Measurements from ENCODE around the gene SNIP1.
"Not testable (repeated sequence)": the region's sequence is repeated elsewhere in the genome, so short reads cannot be mapped to it uniquely, and the experiment has no call there.

Gene SNIP1

GRCh38 chr1:37513795-37514349, 40.2 kb downstream of the SNIP1 start:
- DNase-seq (ENCODE audit: low spot score) = no peak

DNA sequence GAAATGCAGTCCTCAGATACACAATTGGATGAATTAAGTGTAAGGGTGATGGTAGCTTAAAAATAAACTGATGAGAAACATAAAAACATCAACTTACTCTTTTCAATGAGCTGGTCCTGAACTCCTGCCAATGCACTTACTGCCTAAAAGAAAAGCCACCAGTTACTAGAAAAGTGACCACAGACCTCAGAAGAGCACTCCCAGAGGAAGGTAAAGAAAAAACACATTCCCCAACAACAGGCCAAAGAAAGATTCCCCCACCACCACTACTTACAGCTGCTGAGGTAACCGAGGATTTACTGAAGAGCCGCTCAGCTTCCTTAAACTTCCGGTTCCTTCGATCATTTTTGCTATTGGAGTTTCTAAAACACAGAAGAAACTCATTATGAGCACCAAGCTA, 44.9 kb downstream of the SNIP1 start:
- DNase-seq (ENCODE audit: low spot score) = no peak

GRCh38 chr1:37506740-37507139, 47.4 kb downstream of the SNIP1 start:
- no peak for DNase-seq (ENCODE audit: low spot score)

DNA sequence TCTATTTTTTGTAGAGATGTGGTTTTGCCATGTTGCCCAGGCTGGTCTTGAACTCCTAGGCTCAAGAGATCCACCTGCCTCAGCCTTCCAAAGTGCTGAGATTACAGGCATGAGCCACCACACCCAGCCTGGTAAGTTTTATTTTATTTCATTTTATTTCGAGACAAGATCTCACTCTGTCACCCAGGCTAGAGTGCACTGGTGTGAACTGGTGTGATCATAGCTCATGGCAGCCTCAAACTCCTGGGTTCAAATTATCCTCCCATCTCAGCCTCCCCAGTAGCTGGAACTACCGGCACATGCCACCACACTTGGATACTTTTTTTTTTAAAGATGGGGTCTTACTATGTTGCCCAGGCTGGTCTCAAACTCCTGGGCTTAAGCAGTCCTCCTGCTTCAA, 51.3 kb downstream of the SNIP1 start:
- DNase-seq (ENCODE audit: low spot score) = not testable (repeated sequence)

DNA sequence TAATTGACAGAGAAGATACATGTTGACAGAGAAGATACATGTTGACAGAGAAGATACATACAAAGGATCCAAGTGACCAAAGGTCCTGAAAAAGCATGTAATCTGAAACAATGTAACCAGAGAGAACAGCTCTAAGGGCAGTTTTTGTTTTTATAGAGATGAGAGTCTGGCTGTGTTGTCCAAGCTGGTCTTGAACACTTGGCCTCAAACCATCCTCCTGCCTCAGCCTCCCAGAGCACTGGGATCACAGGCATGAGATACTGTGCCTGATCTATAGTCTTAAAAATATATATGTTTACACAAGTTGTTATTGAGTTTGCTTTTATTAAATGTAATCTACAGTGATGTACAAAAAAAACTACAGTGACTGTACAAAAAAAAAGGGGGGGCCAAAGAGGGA, 52.0 kb downstream of the SNIP1 start:
- no peak for DNase-seq (ENCODE audit: low spot score)

- DNase-seq (ENCODE audit: low spot score) = no peak
Measured at GRCh38 chr1:37501661-37502060, 52.4 kb downstream of the SNIP1 start.

- DNase-seq (ENCODE audit: low spot score) = peak; percentile 68
Measured at GRCh38 chr1:37498872-37499617, 55.0 kb downstream of the SNIP1 start.

- DNase-seq (ENCODE audit: low spot score) = no peak
Measured at GRCh38 chr1:37497832-37498231, 56.3 kb downstream of the SNIP1 start.

- no peak for DNase-seq (ENCODE audit: low spot score)
Measured at GRCh38 chr1:37495875-37496274, 58.2 kb downstream of the SNIP1 start.

DNA sequence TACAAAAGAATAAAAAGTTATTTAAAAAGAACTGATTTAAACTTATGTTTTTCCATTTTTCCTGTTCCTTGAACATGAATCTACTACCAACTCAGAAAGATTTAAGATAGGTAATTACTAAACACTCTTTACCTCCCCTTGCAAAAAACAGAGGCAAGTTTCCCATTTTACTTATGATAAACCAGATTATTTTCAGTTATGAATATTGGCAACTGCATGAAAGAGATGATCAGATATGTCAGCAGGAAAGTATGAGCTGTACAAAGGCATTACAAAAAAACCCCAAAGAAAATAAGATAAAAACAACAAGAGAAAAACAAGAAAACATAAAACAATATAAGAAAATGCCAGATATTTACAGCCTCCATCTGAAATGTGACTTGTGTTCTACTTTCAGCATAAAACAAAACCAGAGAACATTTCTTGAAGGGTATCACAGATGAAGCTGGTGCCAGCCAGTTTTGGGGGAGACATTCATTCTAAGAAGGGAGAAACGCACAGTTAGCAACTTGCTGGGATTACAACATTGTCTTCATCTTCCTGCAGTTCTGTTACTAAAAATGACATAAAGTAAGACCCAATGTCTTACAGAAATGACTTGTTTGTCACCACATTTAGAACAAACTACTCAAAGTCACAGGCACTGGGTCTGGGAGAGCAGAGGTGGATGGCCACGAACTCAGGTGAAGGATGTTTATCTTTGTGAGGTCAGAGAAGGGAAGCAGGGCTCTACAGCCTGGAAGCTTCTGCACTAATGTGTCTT, 60.6 kb downstream of the SNIP1 start:
- DNase-seq (ENCODE audit: low spot score) = no peak

DNA sequence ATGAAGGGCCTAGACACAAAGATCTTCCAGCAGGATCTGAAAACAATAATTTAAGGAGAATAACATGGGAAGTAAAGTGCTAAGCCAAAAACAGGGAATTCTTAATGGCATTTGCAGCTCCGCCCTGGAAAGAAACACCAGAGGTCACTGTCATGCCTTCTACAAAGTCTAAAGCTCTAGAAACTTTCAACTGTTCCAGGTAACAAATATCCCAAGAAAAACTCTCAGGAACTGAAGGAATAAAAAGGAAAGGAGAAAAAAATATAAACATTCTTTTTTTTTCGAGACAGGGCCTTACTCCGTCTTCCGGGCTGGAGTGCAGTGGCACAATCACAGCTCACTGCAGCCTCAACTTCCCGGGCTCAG, 66.5 kb downstream of the SNIP1 start:
- no peak for DNase-seq (ENCODE audit: low spot score)

DNA sequence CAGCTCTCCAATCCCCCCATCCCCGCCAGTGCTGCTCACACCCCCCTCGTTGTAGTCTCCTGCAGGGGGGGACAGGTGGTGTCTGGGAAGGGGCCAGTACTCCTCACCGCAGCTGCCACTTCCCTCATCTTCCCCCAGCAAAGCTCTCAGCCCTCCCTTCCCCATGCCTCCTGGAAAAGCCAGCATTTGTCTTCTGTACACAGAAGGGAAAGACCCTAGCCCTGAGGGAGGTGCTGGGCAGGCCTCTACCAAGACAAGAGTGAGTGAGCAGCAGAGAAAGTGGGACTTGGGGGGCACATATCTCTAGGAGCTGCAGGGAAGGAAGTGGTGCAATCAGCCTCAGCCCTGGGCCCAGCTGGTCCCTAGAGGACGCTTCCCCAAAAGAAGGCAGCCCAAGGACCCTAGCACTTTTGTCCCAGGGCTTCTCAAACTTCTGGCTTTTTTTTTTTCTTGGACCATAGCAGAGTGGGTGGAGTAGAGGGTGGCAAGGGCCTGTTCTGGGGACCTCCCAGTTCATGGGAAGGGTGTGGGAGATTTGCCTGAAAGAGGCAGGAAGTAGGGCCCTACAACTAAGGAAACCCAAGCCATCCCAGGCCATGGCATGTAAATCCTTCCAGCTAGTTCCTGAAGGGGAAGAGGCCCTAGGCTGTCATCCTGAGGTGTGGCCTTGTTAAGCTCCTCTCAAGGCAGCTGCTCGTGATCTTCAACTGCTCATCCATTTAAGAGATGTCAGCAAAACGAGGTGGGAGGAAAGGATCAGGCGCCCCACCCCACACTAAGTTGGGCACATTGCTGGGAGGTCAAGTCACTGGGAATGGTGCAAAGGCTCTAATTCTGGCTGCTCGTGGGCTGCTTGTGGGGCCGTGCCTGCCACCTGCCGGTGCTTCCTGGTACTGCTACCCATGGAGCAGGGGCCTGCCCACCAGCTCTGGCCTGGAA, 67.1 kb downstream of the SNIP1 start:
- DNase-seq (ENCODE audit: low spot score) = peak; percentile 51

DNA sequence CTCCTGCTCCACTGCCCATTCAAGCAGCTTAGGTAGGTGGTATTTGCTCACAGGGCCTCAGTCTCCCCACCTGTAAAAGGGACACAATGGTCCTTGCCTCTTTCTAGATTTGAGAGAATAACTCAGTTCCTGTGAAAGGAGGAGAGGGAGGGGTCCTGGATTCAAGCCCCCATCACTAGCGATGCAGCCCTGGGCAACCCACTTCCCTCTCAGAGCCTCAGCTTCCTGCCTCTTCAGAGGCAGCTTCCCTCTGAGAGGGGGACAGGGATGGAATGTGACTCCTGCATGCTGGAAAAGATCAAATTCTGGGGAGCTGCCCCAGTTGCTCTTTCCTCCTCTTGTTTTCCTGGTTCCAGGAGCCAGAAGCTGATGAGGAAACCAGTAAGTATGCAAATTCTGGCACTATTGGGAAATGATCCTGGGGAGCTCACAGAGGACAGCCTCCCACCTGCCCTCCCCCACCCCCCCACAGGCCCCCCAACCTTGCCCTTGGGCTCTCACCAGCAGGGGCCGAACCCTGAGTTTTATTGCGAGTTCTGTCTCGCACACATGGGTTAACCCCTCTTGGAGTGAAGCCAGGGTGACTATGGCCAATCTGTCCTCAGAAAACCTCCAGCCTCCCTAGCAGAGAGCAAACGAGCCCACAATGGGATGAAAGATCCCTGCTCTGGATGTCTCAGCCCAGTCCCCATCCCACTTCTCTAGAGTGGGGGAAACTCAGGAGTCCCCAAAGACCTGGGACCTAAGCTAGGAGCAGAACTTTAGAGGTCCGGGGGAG, 68.0 kb downstream of the SNIP1 start:
- no peak for DNase-seq (ENCODE audit: low spot score)
